ENCODE results near the gene DPP9. TPM values are rescaled to one million over a fixed set of nuclear protein-coding genes. Genes with fewer than 3 reads are reported as not detected.
A peak's percentile ranks its signal among the peaks of the same experiment; 100 is the strongest.

DPP9 gene
- polyA plus RNA-seq, 3 donors, result 12.6 to 23.8 (median 13.9) TPM

GRCh38 chr19:4712771-4713170, 10.9 kb downstream of the DPP9 start:
- Mint-ChIP-seq H3K27me3 (ENCODE audit: low read depth in 3 of 3) (no peaks in the 10 kb centered on the region), H3K9me3 (peaks cover 0 to 4% (median 2%) of the 10 kb centered on the region in 7 donors), H3K4me1 (no peaks in the 10 kb centered on the region), H3K27ac (no peak overlapping the region), H3K36me3 (peaks cover 77 to 96% of the 10 kb centered on the region in 2 donors), H3K4me3 (no peak overlapping the region)
- Histone ChIP-seq H3K27me3 (ENCODE audit: control insufficient read depth in 2 of 2, insufficient read depth in 2 of 2, low read length in 2 of 2) (no peaks in the 10 kb centered on the region), H3K4me3 (replicated peaks in 1 of 3; ENCODE audit: low read depth in 2 of 3, low read length in 3 of 3) (no peak overlapping the region), H4K20me1 (ENCODE audit: insufficient read depth, low read length) (peaks cover 32% of the 10 kb centered on the region), H3K4me2 (replicated peaks; ENCODE audit: extremely low read depth, low read length, poor library complexity, severe bottlenecking) (no peak overlapping the region), H3K79me2 (ENCODE audit: insufficient read depth, low read length) (peaks cover 16% of the 10 kb centered on the region), H3K4me1 (ENCODE audit: control insufficient read depth in 1 of 2, insufficient read depth in 2 of 2, low read length in 2 of 2) (no peaks in the 10 kb centered on the region), H3K27ac (ENCODE audit: low read depth in 1 of 2, low read length in 2 of 2) (no peak overlapping the region), H3K9me3 (replicated peaks in 1 of 2; ENCODE audit: control insufficient read depth in 1 of 2, insufficient read depth in 1 of 2, low read length in 2 of 2) (peaks cover 0 to 7% of the 10 kb centered on the region in 2 donors), H3K36me3 (replicated peaks in 1 of 2; ENCODE audit: control insufficient read depth in 1 of 2, insufficient read depth in 2 of 2, low read length in 2 of 2) (peaks cover 82 to 97% of the 10 kb centered on the region in 2 donors), H2AFZ (ENCODE audit: insufficient read depth, low read depth, low read length, poor library complexity, severe bottlenecking) (no peak overlapping the region), H3K9ac (ENCODE audit: insufficient read depth, low read length, poor library complexity, severe bottlenecking) (no peak overlapping the region)
- 99% methylated on average over 14 of the region's 14 CpGs for WGBS (ENCODE audit: insufficient coverage)
- no peak for DNase-seq
- intact Hi-C loops (cut with micrococcal nuclease), result no loop called here
- TF ChIP-seq, protein P1, sequence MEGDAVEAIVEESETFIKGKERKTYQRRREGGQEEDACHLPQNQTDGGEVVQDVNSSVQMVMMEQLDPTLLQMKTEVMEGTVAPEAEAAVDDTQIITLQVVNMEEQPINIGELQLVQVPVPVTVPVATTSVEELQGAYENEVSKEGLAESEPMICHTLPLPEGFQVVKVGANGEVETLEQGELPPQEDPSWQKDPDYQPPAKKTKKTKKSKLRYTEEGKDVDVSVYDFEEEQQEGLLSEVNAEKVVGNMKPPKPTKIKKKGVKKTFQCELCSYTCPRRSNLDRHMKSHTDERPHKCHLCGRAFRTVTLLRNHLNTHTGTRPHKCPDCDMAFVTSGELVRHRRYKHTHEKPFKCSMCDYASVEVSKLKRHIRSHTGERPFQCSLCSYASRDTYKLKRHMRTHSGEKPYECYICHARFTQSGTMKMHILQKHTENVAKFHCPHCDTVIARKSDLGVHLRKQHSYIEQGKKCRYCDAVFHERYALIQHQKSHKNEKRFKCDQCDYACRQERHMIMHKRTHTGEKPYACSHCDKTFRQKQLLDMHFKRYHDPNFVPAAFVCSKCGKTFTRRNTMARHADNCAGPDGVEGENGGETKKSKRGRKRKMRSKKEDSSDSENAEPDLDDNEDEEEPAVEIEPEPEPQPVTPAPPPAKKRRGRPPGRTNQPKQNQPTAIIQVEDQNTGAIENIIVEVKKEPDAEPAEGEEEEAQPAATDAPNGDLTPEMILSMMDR (IDR thresholded peaks at IDR 0.05), result no peak

GRCh38 chr19:4711211-4711610, 12.4 kb downstream of the DPP9 start:
- no peaks in the 10 kb centered on the region for H3K27me3 ChIP-seq (ENCODE audit: control insufficient read depth in 2 of 2, insufficient read depth in 2 of 2, low read length in 2 of 2)
- no peak overlapping the region for H3K9ac ChIP-seq (ENCODE audit: insufficient read depth, low read length, poor library complexity, severe bottlenecking)
- H3K4me3 ChIP-seq (replicated peaks in 1 of 3; ENCODE audit: low read depth in 2 of 3, low read length in 3 of 3), result no peak overlapping the region
- Mint-ChIP-seq H3K4me1 (no peaks in the 10 kb centered on the region), H3K27ac (peak overlapping the region in 2 of 7 donors; percentile 6 to 8), H3K36me3 (peaks cover 71 to 92% of the 10 kb centered on the region in 2 donors), H3K27me3 (ENCODE audit: low read depth in 3 of 3) (no peaks in the 10 kb centered on the region), H3K4me3 (no peak overlapping the region), H3K9me3 (peaks cover 0 to 4% (median 2%) of the 10 kb centered on the region in 7 donors)
- peaks cover 0 to 7% of the 10 kb centered on the region in 2 donors for H3K9me3 ChIP-seq (replicated peaks in 1 of 2; ENCODE audit: control insufficient read depth in 1 of 2, insufficient read depth in 1 of 2, low read length in 2 of 2)
- peaks cover 21% of the 10 kb centered on the region for H4K20me1 ChIP-seq (ENCODE audit: insufficient read depth, low read length)
- no peaks in the 10 kb centered on the region for H3K4me1 ChIP-seq (ENCODE audit: control insufficient read depth in 1 of 2, insufficient read depth in 2 of 2, low read length in 2 of 2)
- H3K79me2 ChIP-seq (ENCODE audit: insufficient read depth, low read length), result peaks cover 8% of the 10 kb centered on the region
- H3K27ac ChIP-seq (ENCODE audit: low read depth in 1 of 2, low read length in 2 of 2), result no peak overlapping the region
- DNase-seq, result no peak
- 100% methylated on average over 5 of the region's 8 CpGs for WGBS (ENCODE audit: insufficient coverage)
- H3K36me3 ChIP-seq (replicated peaks in 1 of 2; ENCODE audit: control insufficient read depth in 1 of 2, insufficient read depth in 2 of 2, low read length in 2 of 2), result peaks cover 70 to 92% of the 10 kb centered on the region in 2 donors
- TF ChIP-seq, protein P1 (IDR thresholded peaks at IDR 0.05), result no peak
- intact Hi-C loops (cut with micrococcal nuclease), result no loop called here
- no peak overlapping the region for H3K4me2 ChIP-seq (replicated peaks; ENCODE audit: extremely low read depth, low read length, poor library complexity, severe bottlenecking)
- H2AFZ ChIP-seq (ENCODE audit: insufficient read depth, low read depth, low read length, poor library complexity, severe bottlenecking), result no peak overlapping the region

Data from CD14-positive monocyte (primary cell).